ENCODE measurements around the gene MAMSTR.
A peak's percentile ranks its signal among the peaks of the same experiment; 100 is the strongest.

Gene MAMSTR

DNA sequence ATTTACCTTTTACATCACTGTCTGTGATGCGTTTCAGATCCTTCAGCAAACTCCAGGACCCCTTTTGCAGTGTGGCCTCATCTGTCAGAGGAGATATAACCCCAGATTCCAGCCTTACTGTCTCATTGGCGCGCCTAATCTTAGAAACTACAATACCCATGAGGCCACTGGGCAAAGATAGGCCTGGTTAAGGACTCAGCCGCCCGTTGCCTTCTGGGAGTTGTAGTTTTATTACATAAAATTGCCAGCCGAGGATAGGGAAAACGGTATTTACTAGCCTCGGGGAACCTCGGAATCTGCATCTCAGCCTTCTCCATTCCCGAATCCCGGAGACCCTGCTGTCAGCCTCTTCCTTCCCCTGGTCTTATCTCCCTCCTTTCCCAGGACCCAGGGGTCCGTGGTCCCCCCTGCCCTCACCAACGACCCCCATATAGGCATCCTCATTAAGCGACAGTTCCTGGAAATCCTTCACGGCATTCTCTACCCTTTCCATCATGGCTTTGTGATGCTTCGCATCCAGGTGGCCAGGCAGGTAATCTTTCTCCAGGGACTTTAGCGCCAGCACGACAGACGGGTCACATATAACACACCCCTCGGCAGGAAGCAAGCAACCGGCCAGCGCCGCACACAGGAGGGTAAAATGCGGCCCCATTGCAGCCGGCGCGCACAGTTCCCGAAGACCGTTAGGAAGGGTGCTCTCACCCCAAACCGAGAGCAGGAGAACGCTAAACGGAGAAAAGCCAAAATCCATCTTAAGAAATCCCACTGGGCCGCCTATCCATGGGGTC, 25.9 kb upstream of the MAMSTR start:
- no peak for DNase-seq

GRCh38 chr19:48742096-48742495, 22.6 kb upstream of the MAMSTR start:
- DNase-seq, result no peak

- no peak for DNase-seq
Measured at GRCh38 chr19:48741129-48741999, 21.8 kb upstream of the MAMSTR start.

DNA sequence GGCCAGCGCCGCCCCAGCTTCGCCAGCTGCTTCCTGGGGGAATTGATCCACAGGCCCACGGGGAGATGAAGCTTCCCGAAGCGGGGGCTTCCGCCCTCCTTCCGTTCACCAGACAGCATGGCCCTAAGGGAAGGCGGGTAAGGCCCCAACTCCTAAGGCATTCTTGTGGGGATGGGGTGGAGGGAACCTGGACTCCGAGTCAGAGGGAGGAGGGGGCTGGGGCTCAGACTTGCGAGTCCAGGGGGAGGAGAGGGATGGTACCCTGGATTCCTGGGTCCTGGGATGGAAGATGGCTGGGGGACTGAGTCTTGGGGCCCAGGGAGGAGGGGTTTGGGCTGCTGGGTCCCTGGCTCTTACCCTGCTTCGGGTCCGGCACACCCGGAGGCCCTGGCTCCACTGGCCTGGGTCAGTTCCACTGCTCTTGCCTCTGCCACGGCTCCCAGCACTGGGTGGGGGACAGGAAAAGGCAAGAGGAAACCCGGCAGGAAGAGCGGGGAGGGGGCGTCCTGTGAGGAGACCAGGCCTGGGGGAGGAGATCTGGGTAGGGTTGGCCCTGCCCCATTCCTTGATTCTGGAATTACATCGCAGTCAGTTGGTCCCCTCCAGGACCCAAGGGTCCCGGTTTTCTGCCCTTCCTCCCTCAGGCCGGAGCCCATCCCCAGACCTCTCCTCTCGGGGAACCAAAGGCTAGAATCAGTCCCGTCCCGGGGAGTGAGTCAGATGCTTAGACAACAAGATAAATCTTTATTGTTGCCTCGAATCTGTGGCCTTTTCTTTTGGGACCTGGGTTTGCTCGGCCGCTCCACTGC, 20.8 kb upstream of the MAMSTR start, which contains the start of gene RASIP1:
Gene RASIP1, minus strand, starts transcription at position 447 of the 809 bp plus-strand sequence. Its CDS starts 328 bp downstream, at position 119.
- no peak for DNase-seq

DNA sequence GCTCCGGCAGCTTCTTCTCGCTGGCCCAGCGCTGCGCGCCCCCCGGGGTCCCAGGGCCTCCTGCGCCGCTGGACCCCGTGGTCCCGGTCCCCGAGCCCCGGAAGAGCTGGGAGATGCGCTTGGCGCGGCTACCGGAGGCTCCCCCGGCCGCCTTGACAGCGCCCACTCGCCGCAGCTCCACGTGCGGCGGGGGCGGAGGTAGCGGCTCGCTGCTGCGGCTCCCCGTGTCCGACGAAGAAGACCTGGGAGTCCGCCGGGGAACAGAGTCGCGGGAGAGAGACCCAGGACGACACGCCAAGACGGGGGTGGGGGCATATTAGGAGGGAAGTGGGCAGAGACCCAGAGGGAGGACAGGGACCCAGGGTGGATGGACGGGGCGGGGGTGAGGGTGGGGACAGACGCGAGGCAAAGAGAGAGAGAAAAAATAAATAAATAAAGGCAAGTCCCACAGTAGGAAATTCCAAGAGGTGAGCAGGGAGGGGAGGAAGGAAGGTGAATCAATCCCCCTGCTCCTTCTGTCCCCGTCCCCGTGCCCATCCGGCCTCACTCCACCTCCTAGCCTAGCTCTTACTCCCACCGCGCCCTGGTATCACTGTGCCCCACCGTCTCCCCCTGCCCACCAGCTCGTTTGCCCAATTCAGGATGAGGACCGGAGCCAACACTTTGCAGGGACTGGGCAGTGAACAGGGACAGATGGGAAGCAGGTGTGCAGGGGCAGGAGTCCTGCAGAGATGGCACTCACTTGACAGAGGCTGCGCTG, 20.1 kb upstream of the MAMSTR start:
- DNase-seq, result peak; percentile 55

DNA sequence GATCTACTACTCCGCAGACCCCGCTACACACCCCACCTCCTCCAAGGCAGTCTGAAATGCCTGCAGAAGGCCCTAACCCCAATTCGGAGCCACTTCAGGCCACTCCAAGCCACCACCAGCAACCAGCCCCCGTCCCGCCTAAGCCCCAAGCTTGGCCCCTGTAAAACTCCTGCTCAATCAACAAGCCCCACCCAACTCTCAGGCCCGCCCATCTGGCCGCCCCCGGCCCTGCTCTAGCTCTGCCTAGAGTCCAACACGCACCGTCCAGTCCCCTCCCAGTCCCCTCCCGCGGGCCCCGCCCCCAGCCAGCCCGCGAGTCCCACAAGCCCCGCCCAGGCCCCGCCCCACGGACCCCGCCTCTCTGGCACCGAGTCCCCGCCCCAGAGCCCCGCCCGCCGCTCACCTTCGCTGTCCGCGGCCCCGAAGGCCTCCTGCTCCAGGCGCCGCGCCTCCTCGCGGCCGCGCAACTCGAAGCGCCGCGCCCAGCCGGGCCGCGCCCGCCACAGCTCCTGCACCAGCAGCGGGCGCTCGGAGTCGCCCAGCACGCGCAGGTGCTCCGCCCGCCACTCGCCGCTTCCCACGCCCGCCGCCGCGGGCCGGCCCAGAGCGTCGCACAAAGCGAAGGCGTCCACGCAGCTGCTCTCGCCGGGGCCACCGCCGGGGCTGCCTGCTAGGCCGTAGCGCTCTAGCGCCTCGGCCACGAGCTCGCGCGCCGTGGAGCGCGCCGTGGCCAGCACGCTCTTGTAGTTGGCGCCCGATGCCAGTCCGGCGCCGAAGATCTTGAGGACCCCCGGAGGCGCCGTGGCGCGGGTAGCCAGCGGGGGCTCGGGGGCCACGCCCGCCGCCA, 19.3 kb upstream of the MAMSTR start:
- peak; percentile 84 for DNase-seq

DNA sequence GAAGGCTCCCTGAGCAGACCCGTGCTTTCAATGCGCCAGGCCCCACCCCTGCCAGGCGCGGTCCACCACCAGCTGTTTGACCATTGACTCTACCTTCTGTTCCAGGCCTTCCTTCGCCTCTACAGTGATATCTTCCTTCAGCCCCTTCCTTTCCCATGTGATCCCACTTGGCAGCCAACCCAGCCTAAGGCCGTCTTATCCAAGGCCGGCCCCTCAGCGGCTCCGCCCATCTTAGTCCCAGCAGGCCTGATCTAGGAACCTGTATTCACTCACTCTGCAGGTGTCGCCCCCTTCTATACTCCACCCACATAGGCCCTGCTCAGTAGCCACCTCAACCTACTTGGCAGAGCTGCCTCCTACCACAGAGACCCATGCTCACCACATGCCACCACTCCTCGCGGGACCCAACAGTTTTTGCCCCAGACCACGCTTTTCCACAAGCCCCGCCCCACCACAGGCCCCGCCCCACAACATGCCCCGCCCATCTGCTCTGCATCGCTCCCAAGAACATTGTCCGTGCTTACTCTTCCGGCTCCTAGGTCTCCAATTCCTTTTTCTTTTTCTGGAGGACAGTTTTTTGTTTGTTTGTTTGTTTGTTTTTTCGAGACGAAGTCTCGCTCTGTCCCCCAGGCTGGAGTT, 18.0 kb upstream of the MAMSTR start:
- no peak for DNase-seq

- DNase-seq, result peak; percentile 48
Measured at GRCh38 chr19:48735031-48735615, 15.6 kb upstream of the MAMSTR start.

DNA sequence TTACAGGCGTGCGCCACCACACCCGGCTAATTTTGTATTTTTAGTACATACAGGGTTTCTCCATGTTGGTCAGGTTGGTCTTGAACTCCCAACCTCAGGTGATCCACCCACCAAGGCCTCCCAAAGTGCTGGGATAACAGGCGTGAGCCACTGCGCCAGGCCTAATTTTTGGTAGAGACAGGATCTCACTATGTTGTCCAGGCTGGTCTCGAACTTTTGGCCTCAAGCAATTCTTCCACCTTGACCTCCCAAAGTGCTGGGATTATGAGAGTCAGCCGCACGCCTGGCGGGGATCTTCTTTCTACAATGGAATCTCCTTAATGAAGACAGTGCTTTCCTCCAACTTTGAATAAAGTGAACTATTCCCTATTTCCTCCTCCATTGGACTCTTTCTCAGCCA, 15.1 kb upstream of the MAMSTR start:
- no peak for DNase-seq

GRCh38 chr19:48731452-48731851, 11.9 kb upstream of the MAMSTR start:
- DNase-seq, result no peak

GRCh38 chr19:48728911-48729664, 9.6 kb upstream of the MAMSTR start:
- DNase-seq, result no peak

GRCh38 chr19:48726556-48726955, 7.0 kb upstream of the MAMSTR start:
- no peak for DNase-seq

- no peak for DNase-seq
Measured at GRCh38 chr19:48724796-48725753, 5.5 kb upstream of the MAMSTR start.

GRCh38 chr19:48722196-48722708, 2.7 kb upstream of the MAMSTR start:
- DNase-seq, result no peak

- peak; percentile 98 for DNase-seq
Measured at GRCh38 chr19:48720613-48721296, 1.2 kb upstream of the MAMSTR start.

DNA sequence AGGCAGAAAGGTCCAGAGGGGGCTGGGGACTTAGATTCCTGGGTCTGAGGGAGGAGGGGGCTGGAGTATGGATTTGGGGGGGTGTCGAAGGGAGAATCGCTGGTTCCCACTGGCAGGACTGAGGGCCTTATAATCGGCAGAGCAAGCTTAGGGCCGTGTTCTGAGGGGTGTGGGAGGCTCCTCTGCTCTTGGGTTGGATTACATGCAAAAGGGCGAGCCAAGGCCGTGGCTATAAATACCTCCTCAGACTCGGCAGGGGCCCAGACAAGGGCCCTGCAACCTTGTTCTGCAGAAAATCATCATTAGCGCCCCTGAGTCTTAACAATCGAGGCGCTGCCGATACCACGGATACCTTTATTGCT, 707 bp upstream of the MAMSTR start:
- DNase-seq, result no peak

GRCh38 chr19:48718711-48719231, 754 bp downstream of the MAMSTR start:
- no peak for DNase-seq
